Epidermal melanocyte (primary cell): ENCODE data around the gene RTN4R.
"Not testable (repeated sequence)": the region's sequence is repeated elsewhere in the genome, so short reads cannot be mapped to it uniquely, and the experiment has no call there.

Experiments
- DNase-seq: peaks from one replicate; pipeline ENCODE4 v3.0.0; 2011; ENCODE audit warnings: low spot score; ENCODE audit not compliant: insufficient read length

The RTN4R gene

DNA sequence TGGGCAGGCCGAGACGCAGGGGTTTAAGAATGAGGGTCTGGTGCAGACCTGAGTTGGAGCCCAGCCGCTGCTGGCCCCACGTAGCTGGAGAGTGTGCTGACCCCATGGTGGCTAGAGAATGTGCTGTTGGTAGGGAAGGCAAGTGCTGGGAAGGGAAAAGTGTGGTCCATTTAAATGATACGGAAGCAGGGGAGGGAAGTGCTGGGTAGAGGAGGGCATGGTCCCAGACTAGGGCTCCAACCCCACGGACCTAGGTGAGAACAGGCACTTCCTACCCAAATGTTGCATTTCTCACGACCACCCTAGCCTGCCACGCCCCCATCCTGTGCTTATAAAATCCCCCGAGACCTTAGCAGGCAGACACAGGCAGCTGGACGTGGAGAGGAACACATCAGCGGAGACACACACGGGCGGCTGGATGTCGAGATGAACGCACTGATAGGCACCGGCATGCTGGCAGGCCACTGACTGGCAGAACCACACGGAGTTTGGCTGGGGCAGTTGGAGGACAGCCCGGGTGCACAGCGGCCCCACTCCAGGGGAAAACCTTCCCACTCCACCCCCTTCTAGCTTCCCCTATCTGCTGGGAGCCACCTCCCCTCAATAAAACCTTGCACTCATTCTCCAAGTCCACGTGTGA is 18.8 kb upstream of the RTN4R start:
- not testable (repeated sequence) for DNase-seq

DNA sequence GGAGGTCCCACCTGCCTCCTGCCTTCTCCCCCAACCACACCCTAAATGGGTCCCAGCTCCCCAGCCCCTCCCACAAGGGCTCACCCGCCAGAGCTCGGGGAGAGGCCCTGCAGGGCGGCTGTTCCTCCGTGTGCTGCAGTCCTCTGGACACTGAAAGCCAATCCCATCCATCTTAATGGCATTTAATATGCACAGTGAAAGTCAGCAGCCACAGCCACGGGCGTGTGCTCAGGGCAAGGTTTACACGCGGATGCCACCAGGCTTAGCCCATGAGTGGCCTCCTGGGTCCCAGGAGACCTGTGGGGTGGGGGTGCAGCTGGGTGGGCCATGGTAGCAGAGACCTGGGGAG is 18.2 kb upstream of the RTN4R start:
- DNase-seq, result not testable (repeated sequence)

DNA sequence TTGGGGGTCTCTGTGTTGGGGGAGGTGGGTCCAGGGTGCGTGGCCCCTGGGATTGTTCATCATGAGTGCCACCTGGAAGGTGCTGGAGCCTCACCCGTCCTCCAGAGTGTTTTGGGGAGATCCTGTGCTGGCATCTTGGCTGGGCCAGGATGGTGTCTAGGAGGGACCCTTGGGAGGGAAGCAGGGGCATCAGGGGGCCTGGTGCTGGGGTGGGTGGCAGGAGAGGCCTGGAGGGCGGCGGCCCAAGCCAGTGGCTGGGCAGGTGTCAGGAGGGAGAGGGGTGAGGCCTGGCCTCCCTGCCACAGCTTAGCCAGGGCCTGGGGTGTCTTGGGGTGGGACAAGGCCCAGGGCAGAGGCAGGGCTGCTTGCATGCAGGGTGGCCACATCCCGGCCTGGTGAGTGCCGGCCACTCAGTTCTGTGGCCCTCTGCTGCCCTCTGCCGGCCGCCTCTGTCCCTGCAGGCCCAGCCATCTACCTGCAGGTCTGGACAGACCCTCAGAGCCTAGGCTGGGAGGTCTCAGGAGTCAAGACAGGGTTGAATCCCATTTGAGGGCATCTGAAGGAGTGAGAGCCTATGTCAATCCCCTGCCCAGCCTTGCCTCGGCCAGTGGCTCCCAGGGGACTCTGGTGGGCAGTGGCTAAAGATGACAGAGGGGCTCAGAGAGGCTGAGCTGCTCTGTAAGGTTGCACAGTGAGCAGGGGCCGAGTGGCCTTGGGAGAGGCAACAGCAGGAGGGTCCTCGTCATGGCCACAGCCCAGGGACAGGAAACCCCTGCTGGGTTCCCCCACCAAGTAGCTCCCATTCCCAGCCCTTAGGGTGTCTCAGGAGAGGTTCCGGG is 17.6 kb upstream of the RTN4R start:
- DNase-seq, result peak; percentile 53

DNA sequence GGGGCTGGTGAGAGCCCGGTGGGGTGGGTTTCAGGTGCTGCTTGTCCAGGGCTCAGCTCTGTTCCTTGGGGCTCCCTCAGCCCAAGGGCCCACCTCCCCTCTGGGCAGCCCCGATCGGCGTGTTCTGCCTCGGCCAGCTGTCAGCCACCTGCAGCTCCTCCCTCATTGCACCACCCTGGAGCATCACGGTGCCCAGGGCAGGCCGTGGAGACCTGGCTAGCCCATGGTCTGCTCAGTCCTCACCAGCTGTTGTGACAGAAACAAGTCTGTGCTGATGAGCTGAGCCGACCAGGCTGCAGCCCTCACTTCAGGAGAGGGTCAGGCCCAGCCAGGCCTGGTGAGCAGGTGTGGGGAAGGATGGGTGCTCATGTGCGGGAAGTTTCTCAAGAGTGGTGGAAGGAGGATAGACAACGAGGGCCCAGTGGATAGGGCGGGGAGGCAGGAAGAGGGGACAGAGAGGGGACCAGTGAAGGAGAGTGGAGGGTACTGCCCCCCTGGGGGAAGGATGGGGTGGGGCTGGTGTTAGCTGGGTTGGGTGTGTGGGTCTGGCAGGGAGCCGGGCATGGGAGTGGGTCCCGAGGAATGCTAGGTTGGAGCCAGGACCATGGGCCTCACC is 16.5 kb upstream of the RTN4R start:
- no peak for DNase-seq

DNA sequence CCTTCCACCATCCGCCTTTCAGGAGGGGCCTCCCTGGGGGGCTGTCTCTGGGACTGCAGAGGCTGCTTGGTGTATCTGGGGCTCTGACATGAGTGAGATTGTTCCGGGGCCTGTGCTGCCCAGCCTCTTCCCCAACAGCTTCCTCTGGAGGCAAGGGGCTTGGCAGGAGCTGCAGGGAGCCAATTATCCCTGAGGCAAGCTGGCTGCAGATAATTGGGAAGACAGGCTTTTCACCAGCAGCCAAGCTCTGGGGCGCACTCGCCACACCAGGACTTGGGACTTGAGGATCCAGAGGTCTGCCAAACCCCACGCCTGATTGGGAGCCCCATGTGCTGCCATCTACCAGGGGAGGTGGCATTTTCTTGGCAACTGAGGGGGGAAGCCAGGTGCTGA is 15.6 kb upstream of the RTN4R start:
- no peak for DNase-seq

DNA sequence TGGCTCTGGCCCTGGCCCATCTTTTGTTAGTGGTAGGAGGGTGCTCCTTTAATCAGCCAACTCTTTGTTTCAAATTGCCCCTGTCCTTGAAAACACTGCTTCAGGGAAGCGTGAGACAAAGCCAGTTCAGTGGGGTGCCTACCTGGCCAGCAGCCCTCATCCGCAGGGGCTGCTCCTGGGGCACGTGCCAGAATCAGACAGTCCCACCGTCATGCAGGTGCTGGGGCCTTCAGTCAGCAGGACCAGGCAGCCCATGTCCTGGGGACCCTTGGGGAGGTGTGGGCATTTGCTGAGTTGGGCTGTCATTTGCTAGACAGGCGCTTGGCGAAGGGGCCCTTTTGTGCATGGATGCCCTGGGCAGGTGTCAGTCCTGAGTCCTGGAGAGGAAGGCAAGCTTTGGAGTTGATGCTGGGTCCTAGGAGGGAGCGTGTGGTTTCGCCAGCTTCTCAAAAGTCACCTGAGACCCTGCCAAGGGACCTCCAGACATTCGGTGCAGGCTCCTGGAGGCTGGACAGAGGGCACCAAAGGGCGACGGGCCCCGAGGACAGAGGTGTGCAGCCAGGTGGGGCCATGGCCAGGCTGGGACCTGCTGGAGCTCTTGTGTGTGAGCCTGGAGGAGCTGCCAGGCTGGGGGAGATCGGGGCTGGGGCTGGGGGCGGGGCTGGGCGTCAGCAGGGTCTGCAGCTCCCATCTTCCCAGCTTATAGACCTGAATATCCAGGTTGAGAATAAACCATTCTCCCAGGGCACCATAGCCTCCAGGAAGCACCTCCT is 15.0 kb upstream of the RTN4R start:
- no peak for DNase-seq

DNA sequence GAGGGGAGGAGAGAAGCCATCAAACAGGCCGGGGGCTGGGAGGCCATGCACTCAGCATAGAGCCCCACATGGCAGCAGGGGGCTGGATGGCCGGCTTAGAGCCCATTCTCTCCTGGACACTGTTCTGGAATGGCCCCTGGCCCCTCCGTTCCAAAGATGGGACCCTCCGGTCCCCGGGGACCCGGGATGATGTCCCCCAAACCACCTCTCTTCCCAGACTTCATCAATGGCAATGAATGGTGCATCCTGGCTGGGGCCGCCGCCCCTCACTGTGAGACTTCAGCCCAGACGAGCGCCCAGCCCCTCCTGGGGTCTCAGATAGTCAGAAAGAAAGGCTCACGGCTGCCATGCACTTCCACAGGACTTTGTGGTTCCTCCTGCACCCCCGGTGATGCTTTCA is 13.8 kb upstream of the RTN4R start:
- DNase-seq, result no peak

DNA sequence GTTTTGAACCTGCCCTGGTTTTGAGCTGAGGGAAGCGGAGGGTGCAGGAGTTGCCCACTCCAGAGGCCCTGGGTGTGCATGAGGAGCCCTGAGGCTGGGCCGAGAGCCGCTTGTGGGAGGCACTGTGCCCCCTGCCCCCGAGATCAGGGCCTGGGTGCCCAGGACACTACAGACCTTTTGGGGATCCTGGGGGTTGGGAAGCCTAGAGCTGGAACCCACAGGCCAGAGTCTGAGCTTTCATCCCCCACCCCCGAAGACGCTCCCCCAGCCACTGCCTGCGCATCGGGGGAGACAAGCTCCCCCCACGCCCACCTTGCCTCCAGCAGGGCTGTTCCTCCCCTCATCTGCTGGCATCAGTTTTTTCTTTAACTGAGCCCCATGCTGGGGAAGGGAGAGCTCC is 13.4 kb upstream of the RTN4R start:
- DNase-seq, result not testable (repeated sequence)

DNA sequence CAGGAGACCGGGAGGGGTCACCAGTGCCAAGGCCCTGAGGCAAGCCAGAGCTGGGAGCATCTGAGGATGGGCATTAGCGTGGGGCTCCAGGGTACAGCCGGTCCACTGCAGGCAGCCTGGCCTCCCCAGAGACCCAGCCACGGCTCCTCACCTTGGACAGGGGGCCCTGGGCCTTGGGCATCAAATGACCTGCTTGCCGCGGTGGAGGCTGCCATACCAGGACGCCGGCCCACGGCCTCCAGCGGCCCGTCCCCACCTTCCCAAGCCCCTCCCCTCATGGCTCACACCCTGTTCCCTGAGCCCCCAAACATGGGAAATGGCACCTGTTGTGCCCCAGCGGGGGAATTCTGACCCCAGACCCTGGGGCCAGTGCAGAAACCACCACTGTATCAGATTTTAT is 12.7 kb upstream of the RTN4R start:
- no peak for DNase-seq

DNA sequence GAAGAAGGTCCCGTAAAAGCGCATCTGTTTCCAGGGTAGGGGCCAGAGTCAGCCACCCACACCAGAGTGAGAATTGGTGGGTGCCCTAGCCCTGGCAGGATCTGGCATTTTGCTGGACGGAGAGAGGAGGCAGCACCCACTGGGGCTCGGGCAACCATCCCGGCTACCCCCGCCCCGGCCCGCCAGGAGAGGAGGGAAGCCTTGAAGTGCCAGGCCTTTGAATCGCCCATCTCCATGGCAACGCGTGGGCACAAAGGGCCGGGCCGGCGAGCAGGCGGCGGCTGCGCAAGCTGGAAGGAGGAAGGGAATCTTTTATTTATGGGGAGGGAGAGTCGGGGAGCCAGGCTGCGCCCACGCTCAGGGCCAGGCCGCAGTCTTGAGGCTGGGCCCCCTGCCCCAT is 12.0 kb upstream of the RTN4R start:
- DNase-seq, result not testable (repeated sequence)

DNA sequence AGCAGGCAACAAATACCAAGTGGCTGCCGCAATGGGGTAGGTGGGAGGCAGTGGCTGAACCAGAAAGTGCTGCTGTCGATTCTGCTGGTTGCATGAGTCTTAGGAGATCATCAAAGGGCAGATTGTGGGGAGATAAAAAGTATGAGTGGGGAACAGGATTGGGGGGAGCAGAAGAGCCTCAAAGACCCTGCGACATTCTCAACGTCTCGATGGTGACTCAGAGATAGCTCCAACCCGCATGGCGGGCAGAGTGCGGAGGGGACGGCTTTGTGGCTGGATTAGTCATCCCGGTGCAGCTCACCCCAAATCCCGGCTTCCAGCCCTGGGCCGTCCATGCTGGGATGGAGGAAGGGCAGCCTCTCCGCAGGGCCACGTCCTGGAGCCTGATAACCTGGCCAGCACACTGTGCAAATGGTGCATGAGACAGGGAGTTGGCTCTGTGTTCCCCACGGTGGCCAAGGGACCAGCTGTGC is 11.6 kb upstream of the RTN4R start:
- no peak for DNase-seq

DNA sequence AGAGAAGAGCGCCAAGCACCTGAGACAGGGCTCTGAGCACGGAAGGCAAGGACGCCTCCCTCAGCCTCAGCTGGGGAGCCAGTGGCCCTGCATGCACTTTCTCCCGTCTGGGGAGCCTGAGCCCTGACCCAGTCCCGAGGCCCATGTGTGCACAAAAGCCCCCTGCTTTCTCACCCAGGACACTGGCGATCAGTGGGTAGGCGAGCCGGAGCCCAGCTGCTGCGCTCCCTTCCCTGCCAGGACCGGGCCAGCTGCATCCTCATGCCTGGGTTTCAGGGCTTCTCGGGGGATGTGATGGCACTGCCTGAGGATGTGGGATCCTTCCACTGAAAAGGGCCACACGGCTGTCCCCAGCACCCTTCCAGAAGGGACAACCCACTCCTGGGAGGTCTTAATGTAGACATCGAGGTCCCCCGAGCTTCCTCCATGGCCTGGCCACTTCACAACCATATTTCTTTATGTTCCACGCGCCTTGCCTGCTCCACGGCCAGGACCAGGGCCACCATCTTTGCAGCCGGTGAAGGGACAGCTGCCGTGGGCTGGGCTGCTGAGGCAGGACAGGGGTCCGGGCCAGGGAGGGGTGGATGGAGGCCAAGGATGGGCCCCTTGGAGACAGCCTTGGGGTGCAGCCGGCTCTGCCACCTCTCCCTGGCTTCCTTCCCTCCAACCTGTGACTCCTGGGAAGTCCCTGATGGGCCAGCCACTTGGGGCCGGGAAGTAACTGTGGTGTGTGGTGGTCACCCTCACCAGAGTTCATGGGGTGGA is 10.8 kb upstream of the RTN4R start:
- DNase-seq, result not testable (repeated sequence)

DNA sequence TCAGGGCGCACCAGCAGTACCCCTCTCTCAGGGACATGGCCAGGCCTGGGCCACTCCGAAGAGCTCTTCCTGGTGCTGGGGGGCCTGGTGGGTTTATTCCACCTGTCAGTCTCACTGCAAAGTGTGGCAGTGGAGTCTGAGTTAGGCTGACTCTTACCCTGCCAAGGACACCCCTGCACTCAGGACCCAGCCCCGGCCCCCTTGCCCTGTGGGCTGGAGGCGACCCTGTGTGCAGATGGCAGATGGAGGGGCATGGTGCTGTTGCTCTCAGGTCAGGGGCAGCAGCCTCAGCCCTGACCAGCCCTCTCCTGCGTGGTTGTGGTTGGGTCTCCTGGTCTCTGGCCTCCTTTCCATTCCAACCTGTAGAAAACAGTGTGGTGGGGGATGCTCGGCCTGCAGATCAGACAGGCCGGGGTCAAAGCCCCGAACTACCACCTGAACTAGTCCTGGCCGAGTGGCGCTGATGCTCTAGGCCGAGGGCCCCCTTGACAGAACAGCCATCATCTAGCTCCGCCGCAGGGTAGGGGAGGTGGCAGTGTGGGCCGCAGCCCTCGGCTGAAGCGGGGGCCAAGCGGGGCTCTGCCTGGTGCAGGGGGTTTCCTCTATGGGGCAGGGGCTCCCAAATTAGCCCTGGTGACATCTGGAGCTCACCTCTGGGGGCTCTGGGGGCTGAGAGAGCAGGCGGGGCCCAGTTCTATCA is 10.0 kb upstream of the RTN4R start:
- DNase-seq, result not testable (repeated sequence)

DNA sequence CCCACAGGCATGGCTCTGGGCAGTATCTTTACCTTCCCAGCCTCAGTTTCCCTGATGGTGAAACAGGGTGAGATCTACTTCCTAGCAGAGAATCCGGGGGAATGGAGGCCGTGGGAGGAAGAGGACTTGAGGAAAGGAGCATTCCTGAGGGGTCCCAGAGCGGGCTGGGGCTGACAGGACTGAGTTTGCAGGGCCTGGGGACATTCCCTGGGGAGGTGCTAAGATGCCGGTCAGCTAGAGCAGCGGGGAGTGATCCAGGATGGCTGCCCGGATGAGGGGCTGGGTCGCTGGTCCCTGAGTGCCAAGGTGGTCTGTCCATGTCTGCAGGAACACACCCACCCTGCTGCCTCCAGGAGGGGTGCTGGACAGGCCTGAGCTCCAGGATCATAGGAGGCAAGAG is 8.3 kb upstream of the RTN4R start:
- no peak for DNase-seq

DNA sequence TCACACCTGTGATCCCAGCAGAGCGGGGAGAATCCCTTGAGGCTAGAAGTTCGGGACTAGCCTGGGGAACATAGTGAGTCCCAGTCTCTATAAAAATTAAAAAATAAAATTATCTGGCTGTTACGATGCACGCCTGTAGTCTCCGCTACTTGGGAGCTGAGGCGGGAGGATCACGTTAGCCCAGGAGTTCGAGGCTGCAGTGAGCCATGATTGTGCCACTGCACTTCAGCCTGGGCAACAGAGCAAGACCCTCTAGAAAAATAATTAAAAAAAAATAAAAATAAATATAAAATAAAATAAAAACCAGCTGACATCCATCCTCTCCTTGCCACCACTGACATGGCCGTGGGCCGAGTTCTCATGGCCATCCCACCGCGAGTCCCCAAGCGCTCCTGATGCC is 7.7 kb upstream of the RTN4R start:
- DNase-seq, result no peak

DNA sequence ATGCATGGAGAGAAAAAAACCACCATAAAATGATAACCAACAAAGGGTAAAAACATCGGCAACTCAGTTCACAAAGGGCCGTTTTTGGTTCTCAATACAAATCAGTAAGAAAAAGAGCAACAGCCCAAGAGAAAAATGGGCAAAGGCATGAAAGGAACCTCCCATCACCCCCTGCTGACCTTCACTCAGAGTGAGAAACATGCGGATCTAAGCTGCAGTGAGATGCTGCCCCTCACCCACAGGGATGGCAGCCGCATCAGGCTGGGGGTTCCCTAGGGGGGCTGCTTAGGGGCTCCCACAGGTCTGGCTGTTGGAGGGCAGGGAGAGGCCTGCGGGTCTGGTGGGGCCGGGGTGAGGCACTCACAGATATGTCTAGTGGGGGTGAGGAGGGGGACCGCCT is 7.2 kb upstream of the RTN4R start:
- not testable (repeated sequence) for DNase-seq

DNA sequence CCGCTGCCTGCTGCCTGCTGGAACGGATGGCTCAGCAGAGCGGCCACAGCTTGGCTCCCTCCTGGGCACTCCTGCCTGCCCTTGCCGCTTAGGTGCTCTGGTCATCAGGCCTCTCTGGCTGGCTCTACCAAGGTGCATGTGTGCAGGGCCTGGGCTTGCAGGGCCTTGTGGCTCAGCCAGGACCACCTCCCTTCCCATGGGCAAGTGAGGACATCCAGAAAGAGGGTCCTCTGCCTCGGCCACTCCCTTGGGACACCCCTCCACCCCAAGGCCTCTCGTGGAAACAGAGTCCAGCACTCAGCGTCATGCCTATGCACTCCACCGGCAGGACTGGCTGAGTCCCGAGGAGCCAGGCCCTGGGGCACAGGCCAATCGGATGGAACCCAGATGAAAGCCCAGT is 6.3 kb upstream of the RTN4R start:
- not testable (repeated sequence) for DNase-seq

DNA sequence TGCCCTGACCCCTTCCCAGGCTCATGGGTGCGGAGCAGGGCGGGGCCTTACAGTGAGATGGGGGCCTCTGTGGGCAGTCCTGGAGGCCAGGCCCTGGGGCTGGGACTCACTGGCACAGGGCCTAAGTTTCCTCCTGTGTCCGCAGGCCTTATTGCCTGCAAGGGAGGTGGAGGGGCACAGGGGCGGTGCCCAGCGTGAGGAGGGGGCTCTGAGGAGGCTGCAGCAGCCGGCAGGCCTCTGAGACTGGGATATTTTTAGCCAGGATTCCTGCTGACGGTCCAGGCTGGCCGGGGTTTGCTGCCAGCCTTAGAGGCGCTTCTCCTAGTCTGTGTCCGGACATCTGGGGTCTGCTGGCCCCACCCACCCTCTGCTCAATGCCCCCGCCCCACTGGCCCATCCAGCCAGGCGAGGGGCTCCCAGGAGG is 5.7 kb upstream of the RTN4R start:
- DNase-seq, result no peak

DNA sequence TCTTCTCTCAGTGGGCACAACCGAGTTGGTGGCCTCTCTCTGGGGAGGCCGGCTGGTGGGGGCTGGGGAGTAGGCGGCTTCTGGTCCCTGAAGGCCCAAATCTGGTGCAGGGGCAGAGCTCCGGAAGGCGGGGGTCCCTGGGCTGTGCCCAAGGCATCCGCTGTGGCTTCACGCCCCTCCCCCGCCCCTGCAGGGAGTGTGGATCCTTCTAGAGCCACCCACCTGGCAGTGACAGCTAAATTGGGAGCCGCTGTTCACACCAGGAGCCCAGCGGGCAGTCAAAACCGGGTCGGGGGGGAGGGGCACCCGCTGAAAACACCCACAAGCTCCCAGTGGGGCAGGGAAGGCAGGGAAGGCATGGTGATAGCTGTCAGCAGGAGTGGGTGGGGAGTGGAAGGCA is 4.6 kb upstream of the RTN4R start:
- DNase-seq, result no peak

DNA sequence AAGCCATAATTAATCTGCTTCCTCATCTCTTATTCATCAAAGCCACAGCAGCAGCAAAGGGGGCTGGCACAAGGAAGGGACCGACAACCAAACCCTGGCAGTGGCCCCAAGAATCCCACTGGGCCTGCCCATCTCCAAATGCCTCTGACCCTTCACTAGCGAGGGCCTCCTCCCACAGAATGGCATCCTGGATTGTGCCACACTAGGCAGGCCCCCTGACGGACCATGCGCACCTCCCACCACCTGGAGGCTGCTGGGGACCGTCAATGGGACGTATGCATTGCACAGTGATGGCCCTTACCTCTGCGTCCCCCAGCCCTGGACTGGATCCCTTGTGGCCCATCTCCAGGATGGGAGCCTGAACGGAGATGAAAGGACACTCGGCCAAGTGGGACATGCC is 4.1 kb upstream of the RTN4R start:
- DNase-seq, result no peak
